ENCODE data around the gene TNC.

The TNC gene

DNA sequence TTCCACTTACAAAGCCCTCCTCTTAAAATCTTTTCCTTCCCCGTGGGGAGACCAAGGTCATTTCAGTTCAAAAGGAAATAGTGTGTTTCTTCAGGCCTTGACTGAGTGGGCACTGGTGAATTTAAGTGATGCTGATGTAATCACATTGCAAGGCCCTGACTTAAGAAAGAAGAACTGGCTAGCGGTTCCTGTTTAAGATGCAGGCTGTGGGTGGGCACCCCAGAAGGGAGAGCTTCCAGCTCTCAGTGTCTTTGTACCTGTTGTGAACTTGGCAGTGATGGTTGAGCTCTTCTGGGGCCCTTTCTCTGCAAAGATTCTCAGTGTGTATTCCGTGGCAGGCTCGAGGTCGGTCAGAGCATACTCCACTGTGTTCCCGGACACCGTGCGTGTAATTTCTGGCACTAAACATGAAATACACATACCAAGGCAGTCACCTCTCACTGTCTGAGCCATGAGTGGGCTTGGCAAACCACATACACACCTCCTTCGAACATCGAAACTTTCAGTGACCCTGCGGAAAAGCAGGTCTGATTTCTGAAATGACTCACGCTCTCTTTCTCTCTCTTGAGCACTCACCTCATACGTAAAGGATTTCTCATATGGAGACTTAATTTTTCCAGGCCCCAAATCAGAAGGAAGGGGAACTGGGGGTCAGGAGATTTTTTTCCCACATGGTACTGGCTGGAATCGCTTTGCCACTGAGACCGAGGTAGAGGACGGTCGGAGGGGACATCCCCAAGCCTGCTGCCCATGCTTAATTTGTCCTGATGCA, 81.9 kb downstream of the TNC start:
- POLR2A ChIA-PET: no interaction called here
- TF ChIP-seq LEF1 (IDR thresholded peaks at IDR 0.05; ENCODE audit: borderline replicate concordance): no peak
- no peak for TF ChIP-seq FOXK2 (IDR thresholded peaks at IDR 0.05)
- TF ChIP-seq SUZ12 (IDR thresholded peaks at IDR 0.05): no peak
- TF ChIP-seq FOXA1 (IDR thresholded peaks at IDR 0.05): no peak
- TF ChIP-seq BHLHE40 (IDR thresholded peaks at IDR 0.05; ENCODE audit: borderline replicate concordance): no peak
- CTCF ChIA-PET: no interaction called here
- no peak for DNase-seq (ENCODE audit: extremely low spot score)

DNA sequence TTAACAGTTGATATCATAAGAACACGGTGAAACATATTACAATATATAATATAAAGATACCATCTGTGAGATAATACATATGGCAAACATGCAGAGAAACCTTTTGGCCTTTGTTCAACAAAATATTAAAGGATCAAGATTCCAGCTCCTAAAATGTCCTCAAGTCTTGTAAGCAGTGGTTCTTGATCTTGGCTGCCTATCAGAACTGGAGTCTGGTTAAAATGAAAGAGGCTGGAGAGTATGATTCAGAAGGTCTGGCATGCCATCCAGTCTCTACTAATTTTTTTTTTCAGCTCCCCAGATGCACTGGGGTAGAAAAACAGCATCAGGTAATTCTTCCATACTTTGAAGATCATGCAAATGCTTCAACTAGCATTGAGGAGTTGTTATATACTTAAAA, 83.2 kb downstream of the TNC start:
- no peak for DNase-seq (ENCODE audit: extremely low spot score)
- TF ChIP-seq HDGF (IDR thresholded peaks at IDR 0.05; ENCODE audit: borderline replicate concordance) (no peak), L3MBTL2 (conservative IDR thresholded peaks at IDR 0.05) (no peak), CTBP1 (IDR thresholded peaks at IDR 0.05; ENCODE audit: borderline replicate concordance) (no peak)
- TF ChIP-seq, protein P1, sequence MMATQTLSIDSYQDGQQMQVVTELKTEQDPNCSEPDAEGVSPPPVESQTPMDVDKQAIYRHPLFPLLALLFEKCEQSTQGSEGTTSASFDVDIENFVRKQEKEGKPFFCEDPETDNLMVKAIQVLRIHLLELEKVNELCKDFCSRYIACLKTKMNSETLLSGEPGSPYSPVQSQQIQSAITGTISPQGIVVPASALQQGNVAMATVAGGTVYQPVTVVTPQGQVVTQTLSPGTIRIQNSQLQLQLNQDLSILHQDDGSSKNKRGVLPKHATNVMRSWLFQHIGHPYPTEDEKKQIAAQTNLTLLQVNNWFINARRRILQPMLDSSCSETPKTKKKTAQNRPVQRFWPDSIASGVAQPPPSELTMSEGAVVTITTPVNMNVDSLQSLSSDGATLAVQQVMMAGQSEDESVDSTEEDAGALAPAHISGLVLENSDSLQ (IDR thresholded peaks at IDR 0.05): no peak
- ChIA-PET CTCF (interaction anchor here (0.7 kb wide), 1 partner anchor 263 kb away, joined by 3 read pairs; no protein-coding TSS in a partner anchor), POLR2A (no interaction called here)

DNA sequence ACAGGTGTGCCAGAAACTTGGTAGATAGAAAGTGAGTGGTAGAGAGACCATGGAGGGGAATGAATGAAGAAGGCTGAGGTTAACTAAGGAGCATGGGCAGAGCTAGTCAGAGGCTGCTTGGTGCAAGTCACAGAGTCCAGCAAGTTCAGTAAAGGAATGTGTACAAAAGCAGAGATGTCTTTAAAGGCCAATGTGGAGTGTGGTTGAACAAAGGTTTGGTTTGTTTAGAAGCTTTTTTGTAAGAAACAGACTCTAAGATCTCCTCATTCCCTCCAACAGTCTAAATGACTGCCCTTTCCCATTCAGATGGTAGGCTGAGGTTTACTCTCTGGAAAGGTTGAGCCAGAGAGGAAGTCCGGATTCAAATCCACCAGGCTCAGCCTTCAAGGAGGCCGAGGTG, 84.2 kb downstream of the TNC start:
- no peak for TF ChIP-seq SUZ12 (IDR thresholded peaks at IDR 0.05)
- TF ChIP-seq L3MBTL2 (conservative IDR thresholded peaks at IDR 0.05): no peak
- TF ChIP-seq FOXM1 (IDR thresholded peaks at IDR 0.05; ENCODE audit: borderline replicate concordance): no peak
- TF ChIP-seq, protein P1 (IDR thresholded peaks at IDR 0.05): no peak
- TF ChIP-seq FOXA1 (IDR thresholded peaks at IDR 0.05): no peak
- TF ChIP-seq HDGF (IDR thresholded peaks at IDR 0.05; ENCODE audit: borderline replicate concordance): no peak
- no peak for TF ChIP-seq LEF1 (IDR thresholded peaks at IDR 0.05; ENCODE audit: borderline replicate concordance)
- no peak for TF ChIP-seq SP1 (IDR thresholded peaks at IDR 0.05)
- no peak for TF ChIP-seq FOXK2 (IDR thresholded peaks at IDR 0.05)
- TF ChIP-seq ELF4 (IDR thresholded peaks at IDR 0.05): no peak
- no peak for TF ChIP-seq NFRKB (IDR thresholded peaks at IDR 0.05)
- TF ChIP-seq ZNF384 (IDR thresholded peaks at IDR 0.05): no peak
- TF ChIP-seq BHLHE40 (IDR thresholded peaks at IDR 0.05; ENCODE audit: borderline replicate concordance): no peak
- DNase-seq (ENCODE audit: extremely low spot score): no peak
- ChIA-PET POLR2A (no interaction called here), CTCF (no interaction called here)

DNA sequence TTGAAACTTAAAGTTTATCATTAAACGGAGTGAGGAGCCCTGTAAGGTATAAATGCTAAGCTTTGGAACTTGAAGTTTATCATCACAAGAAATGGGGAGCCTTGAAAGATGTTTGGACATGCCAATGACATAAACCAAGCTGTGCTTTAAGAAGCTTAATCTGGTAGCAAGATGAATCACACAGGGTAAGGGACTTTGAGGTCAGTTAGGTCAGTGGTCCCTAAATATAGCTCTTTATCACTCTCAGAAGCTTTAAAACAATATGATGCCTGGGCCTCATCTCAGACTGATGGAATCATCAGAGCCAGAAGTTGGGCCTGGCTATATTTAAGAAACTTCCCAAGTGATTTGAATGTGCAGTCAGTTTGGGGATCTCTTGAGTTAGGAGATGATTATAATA, 85.7 kb downstream of the TNC start:
- no peak for DNase-seq (ENCODE audit: extremely low spot score)
- no peak for TF ChIP-seq TARDBP (IDR thresholded peaks at IDR 0.05)
- TF ChIP-seq, protein P1 (IDR thresholded peaks at IDR 0.05): no peak
- no peak for TF ChIP-seq ELF4 (IDR thresholded peaks at IDR 0.05)
- no peak for TF ChIP-seq FOXA1 (IDR thresholded peaks at IDR 0.05)
- no peak for TF ChIP-seq ARNT (IDR thresholded peaks at IDR 0.05)
- TF ChIP-seq L3MBTL2 (conservative IDR thresholded peaks at IDR 0.05): no peak
- no peak for TF ChIP-seq NFRKB (IDR thresholded peaks at IDR 0.05)
- no peak for TF ChIP-seq FOXK2 (IDR thresholded peaks at IDR 0.05)
- TF ChIP-seq SP1 (IDR thresholded peaks at IDR 0.05): no peak
- no peak for TF ChIP-seq SUZ12 (IDR thresholded peaks at IDR 0.05)
- TF ChIP-seq LEF1 (IDR thresholded peaks at IDR 0.05; ENCODE audit: borderline replicate concordance): no peak
- no peak for TF ChIP-seq HDGF (IDR thresholded peaks at IDR 0.05; ENCODE audit: borderline replicate concordance)
- TF ChIP-seq ZNF384 (IDR thresholded peaks at IDR 0.05): no peak
- no peak for TF ChIP-seq BHLHE40 (IDR thresholded peaks at IDR 0.05; ENCODE audit: borderline replicate concordance)
- TF ChIP-seq FOXM1 (IDR thresholded peaks at IDR 0.05; ENCODE audit: borderline replicate concordance): no peak
- CTCF ChIA-PET: no interaction called here
- POLR2A ChIA-PET: no interaction called here

DNA sequence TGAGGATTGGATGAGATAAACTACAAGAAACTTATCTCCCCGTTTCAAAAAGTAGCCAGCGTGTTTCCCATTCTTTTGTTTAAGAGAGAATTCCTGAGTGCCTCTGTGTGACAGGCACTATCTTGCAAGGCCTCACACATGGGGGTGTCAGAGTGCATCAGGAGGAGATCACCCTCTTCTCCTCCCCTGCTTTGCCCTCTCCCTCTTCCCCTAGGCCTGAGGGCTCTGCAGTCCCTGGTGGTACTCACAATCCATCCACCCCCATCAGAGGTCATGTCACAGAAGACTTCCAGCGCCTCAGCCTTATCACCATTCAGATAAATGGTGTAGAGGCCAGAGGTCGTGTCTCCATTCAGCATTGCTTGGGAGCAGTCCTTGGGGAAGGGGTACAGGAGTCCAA, 88.0 kb downstream of the TNC start:
- CTCF ChIA-PET: no interaction called here
- TF ChIP-seq ELF4 (IDR thresholded peaks at IDR 0.05) (no peak), FOXA1 (IDR thresholded peaks at IDR 0.05) (no peak), BHLHE40 (IDR thresholded peaks at IDR 0.05; ENCODE audit: borderline replicate concordance) (no peak), NFRKB (IDR thresholded peaks at IDR 0.05) (no peak), HDGF (IDR thresholded peaks at IDR 0.05; ENCODE audit: borderline replicate concordance) (no peak), FOXM1 (IDR thresholded peaks at IDR 0.05; ENCODE audit: borderline replicate concordance) (no peak), L3MBTL2 (conservative IDR thresholded peaks at IDR 0.05) (no peak), ARNT (IDR thresholded peaks at IDR 0.05) (no peak), LEF1 (IDR thresholded peaks at IDR 0.05; ENCODE audit: borderline replicate concordance) (no peak), TARDBP (IDR thresholded peaks at IDR 0.05) (no peak), SUZ12 (IDR thresholded peaks at IDR 0.05) (no peak), SP1 (IDR thresholded peaks at IDR 0.05) (no peak), FOXK2 (IDR thresholded peaks at IDR 0.05) (no peak), CTBP1 (IDR thresholded peaks at IDR 0.05; ENCODE audit: borderline replicate concordance) (no peak), ZNF384 (IDR thresholded peaks at IDR 0.05) (no peak)
- TF ChIP-seq, protein P1 (IDR thresholded peaks at IDR 0.05): no peak
- POLR2A ChIA-PET: no interaction called here
- DNase-seq (ENCODE audit: extremely low spot score): no peak

DNA sequence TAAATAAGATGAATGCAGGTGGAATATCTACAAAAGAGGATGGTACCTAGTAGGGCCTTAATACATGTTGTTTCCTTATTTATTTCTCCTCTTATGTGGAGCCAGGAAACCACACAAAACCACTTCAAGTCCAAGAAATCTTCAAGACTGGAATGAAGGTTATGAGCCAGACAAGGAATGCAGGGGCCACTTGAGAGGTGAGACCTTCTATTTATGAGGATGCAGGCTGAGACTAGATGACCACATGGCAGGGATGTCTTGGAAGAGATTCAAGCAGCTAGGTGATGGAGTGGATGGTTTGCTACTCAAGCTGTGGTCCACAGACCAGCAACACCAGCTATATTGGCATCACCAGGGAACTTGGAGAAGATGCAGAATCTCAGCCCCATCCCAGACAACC, 92.2 kb downstream of the TNC start:
- ChIA-PET POLR2A (no interaction called here), CTCF (no interaction called here)
- DNase-seq (ENCODE audit: extremely low spot score): no peak
- TF ChIP-seq BHLHE40 (IDR thresholded peaks at IDR 0.05; ENCODE audit: borderline replicate concordance): no peak
- no peak for TF ChIP-seq TARDBP (IDR thresholded peaks at IDR 0.05)
- no peak for TF ChIP-seq FOXK2 (IDR thresholded peaks at IDR 0.05)

Measured in HEK293T (cell line).